PC-9 (cell line): ENCODE measurements around the gene ELP6. TPM values are rescaled to one million over a fixed set of nuclear protein-coding genes. Genes with fewer than 3 reads are reported as not detected.

Source experiments
- BruUV-seq: library from RNA; stranded (reverse); fragments of 400-500 nt; replicated peaks from 2 replicates; lab custom pipeline; 2021; lab: Mats Ljungman, UMichigan
- CTCF ChIA-PET: fragments of 300-600 bp; sonication (Branson Sonifier 250); formaldehyde crosslinking; loops from one replicate; lab custom pipeline; 2022; ENCODE audit warnings: antibody characterized with exemption; lab: Charles Lee
- POLR2A ChIA-PET: fragments of 300-600 bp; sonication (Branson Sonifier 250); formaldehyde crosslinking; loops from one replicate; lab custom pipeline; 2022; ENCODE audit warnings: antibody characterized with exemption; ENCODE audit not compliant: unreplicated experiment; lab: Charles Lee
- DNase-seq, 2 experiments: peaks; one replicate each; pipeline versions ENCODE4 v3.0.0 to v3.0.0-alpha.2; 2015 to 2022; ENCODE audit warnings: mixed read lengths in 1 of 2
- H2AFZ ChIP-seq: fragments of 200-600 bp; sonication (generic); 2 replicates; pipeline ENCODE4 v1.8.1; 2017; ENCODE audit warnings: antibody characterized with exemption
- H3F3A ChIP-seq: fragments of 200-600 bp; sonication (generic); 2 replicates; pipeline ENCODE4 v1.8.1; 2017; ENCODE audit warnings: antibody characterized with exemption, mild to moderate bottlenecking, low read depth; ENCODE audit not compliant: insufficient read depth
- H3K27ac ChIP-seq: fragments of 200-600 bp; sonication (generic); 2 replicates; pipeline ENCODE4 v1.6.1; 2016; ENCODE audit warnings: mixed run types
- H3K27me3 ChIP-seq: fragments of 200-600 bp; sonication (generic); 2 replicates; pipeline ENCODE4 v1.6.1; 2016; ENCODE audit warnings: low read depth, mixed run types; ENCODE audit not compliant: insufficient read depth
- H3K36me3 ChIP-seq: fragments of 200-600 bp; sonication (generic); 2 replicates; pipeline ENCODE4 v1.6.1; 2016; ENCODE audit warnings: low read depth, mixed run types
- H3K4me1 ChIP-seq: fragments of 200-600 bp; sonication (generic); replicated peaks from 2 replicates; pipeline ENCODE4 v1.6.1; 2016; ENCODE audit warnings: mixed run types; ENCODE audit not compliant: insufficient read depth
- H3K4me2 ChIP-seq: fragments of 200-600 bp; sonication (generic); 2 replicates; pipeline ENCODE4 v1.6.1; 2017; ENCODE audit warnings: mixed run types
- H3K4me3 ChIP-seq: fragments of 200-600 bp; sonication (generic); 2 replicates; pipeline ENCODE4 v1.6.1; 2016; ENCODE audit warnings: mixed run types
- H3K79me2 ChIP-seq: fragments of 200-600 bp; sonication (generic); 2 replicates; pipeline ENCODE4 v1.6.1; 2017; ENCODE audit warnings: low read depth, mixed run types
- H3K9me2 ChIP-seq: fragments of 200-600 bp; sonication (generic); 2 replicates; pipeline ENCODE4 v1.8.1; 2017; ENCODE audit warnings: mild to moderate bottlenecking; ENCODE audit not compliant: insufficient read depth
- H3K9me3 ChIP-seq: fragments of 200-600 bp; sonication (generic); 2 replicates; pipeline ENCODE4 v1.8.1; 2016; ENCODE audit warnings: low read depth; ENCODE audit not compliant: insufficient read depth
- H4K20me1 ChIP-seq: fragments of 200-600 bp; sonication (generic); 2 replicates; pipeline ENCODE4 v1.8.1; 2017; ENCODE audit not compliant: insufficient read depth
- CTCF ChIP-seq: fragments of 200-600 bp; sonication (generic); conservative IDR thresholded peaks from 2 replicates; pipeline ENCODE4 v1.6.1; 2017; ENCODE audit warnings: mixed run types, antibody characterized with exemption, mild to moderate bottlenecking, moderate library complexity
- EZH2 ChIP-seq: fragments of 200-600 bp; sonication (generic); IDR thresholded peaks from 2 replicates; pipeline ENCODE4 v1.8.0; 2017; ENCODE audit warnings: antibody characterized with exemption, low read depth
- intact Hi-C: fragments of 100-400 bp; cut with micrococcal nuclease; formaldehyde crosslinking; loops from one replicate; pipeline ENCODE4 v1.10.0; 2022; ENCODE audit not compliant: unreplicated experiment
- total RNA-seq: library from RNA; stranded (reverse); gene quantifications from 2 replicates; pipeline ENCODE4 v1.2.3, GENCODE V29; 2021

The ELP6 gene
- total RNA-seq, 1 experiment from 2014 or later, result 38.8 TPM

GRCh38 chr3:47456984-47457383 lies 56.5 kb downstream of the ELP6 start:
- Histone ChIP-seq H3K4me2 (no peak overlapping the region), H3K27ac (no peak overlapping the region), H3K79me2 (peaks cover 60% of the 10 kb centered on the region), H3K36me3 (no peaks in the 10 kb centered on the region), H3K9me2 (no peaks in the 10 kb centered on the region), H3K9me3 (no peaks in the 10 kb centered on the region), H3F3A (peaks cover 4% of the 10 kb centered on the region; the same call in 1 of the 2 replicates), H3K27me3 (no peaks in the 10 kb centered on the region), H3K4me3 (no peak overlapping the region), H3K4me1 (peaks cover 7% of the 10 kb centered on the region; the same call in 1 of the 2 replicates), H4K20me1 (peaks cover 7% of the 10 kb centered on the region), H2AFZ (no peak overlapping the region)
- DNase-seq, result no peak
- intact Hi-C loops, result no loop called here
- no TSS peak for BruUV-seq
- ChIA-PET CTCF (no interaction called here), POLR2A (no interaction called here)
- TF ChIP-seq CTCF (no peak), EZH2 (no peak)

- Histone ChIP-seq H3F3A (peaks cover 4% of the 10 kb centered on the region; the same call in 1 of the 2 replicates), H4K20me1 (peaks cover 7% of the 10 kb centered on the region), H3K36me3 (no peaks in the 10 kb centered on the region), H3K4me1 (peaks cover 7% of the 10 kb centered on the region; the same call in 1 of the 2 replicates), H3K27ac (no peak overlapping the region), H3K27me3 (no peaks in the 10 kb centered on the region), H3K79me2 (peaks cover 58% of the 10 kb centered on the region), H3K9me2 (no peaks in the 10 kb centered on the region), H3K4me2 (no peak overlapping the region), H3K4me3 (no peak overlapping the region), H2AFZ (no peak overlapping the region), H3K9me3 (no peaks in the 10 kb centered on the region)
- TF ChIP-seq EZH2 (no peak), CTCF (no peak)
- POLR2A ChIA-PET, result interaction anchor here (0.6 kb wide), 1 partner anchor 67 kb away, joined by 6 read pairs; no protein-coding TSS in a partner anchor
- CTCF ChIA-PET, result no interaction called here
- intact Hi-C loops, result no loop called here
- BruUV-seq, result no TSS peak
- DNase-seq, result no peak
These were observed 57.6 kb downstream of the ELP6 start for GRCh38 chr3:47455806-47456452.

- CTCF ChIA-PET, result no interaction called here
- Histone ChIP-seq H3K79me2 (peaks cover 60% of the 10 kb centered on the region), H3K36me3 (no peaks in the 10 kb centered on the region; the same call in 1 of the 2 replicates), H3K27ac (no peak overlapping the region), H3K4me1 (peaks cover 7% of the 10 kb centered on the region; the same call in 1 of the 2 replicates), H3K4me2 (no peak overlapping the region), H3K4me3 (no peak overlapping the region), H2AFZ (no peak overlapping the region), H3K9me3 (no peaks in the 10 kb centered on the region), H3K9me2 (no peaks in the 10 kb centered on the region), H4K20me1 (peaks cover 10% of the 10 kb centered on the region), H3F3A (peaks cover 4% of the 10 kb centered on the region; the same call in 1 of the 2 replicates), H3K27me3 (no peaks in the 10 kb centered on the region)
- intact Hi-C loops, result no loop called here
- POLR2A ChIA-PET, result no interaction called here
- TF ChIP-seq CTCF (no peak), EZH2 (no peak)
- BruUV-seq, result no TSS peak
- DNase-seq, result no peak
These were observed 60.9 kb downstream of the ELP6 start for GRCh38 chr3:47452453-47453215.

Other genes starting within 250 kb of the ELP6 start
- 18.4 and 21.4 TPM in 2 replicates for gene KIF9, start 230.9 kb downstream of the ELP6 start, total RNA-seq
- 16.0 and 21.9 TPM in 2 replicates for gene KLHL18, start 230.8 kb downstream of the ELP6 start, total RNA-seq
- 36.9 and 38.9 TPM in 2 replicates for gene PTPN23, start 132.7 kb downstream of the ELP6 start, total RNA-seq
- 71.5 and 85.0 TPM in 2 replicates for gene SCAP, start 37.8 kb downstream of the ELP6 start, total RNA-seq
- 1.3 and 1.8 TPM in 2 replicates for gene CSPG5, start 65.2 kb upstream of the ELP6 start, total RNA-seq